ENCODE data around the gene ZNF549.

ZNF549 gene

GRCh38 chr19:57578487-57579205 lies 51.5 kb downstream of the ZNF549 start, which contains the start of gene ZNF416:
ZNF416 (minus strand) TSS chr19:57578911; CDS start chr19:57578704, 207 bp downstream.
- peaks cover 63% of the 10 kb centered on the region for H3K9me3 ChIP-seq (ENCODE audit: insufficient read depth, low read length, severe bottlenecking)

DNA sequence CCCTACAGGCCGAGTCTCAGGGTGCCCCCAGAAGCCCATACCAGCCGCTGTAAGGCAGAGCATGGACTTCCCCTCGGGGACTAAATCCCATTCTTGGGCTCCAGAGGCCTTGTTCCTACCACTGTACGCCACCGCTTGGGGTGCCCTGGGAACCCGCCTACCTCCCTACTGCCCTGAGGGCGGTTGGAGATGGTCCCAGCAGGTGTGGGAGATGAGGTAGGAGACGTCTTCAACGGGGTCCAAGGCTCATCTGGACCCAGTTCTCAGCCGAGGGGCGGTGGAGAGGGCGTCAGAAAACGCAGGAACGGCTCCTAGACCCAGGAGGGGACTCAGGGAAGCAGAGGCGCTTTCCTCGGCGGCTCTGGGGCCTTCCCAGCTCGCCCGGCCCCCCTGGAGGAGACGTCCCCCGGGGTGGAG lies 56.0 kb downstream of the ZNF549 start:
- Histone ChIP-seq H2AFZ (ENCODE audit: low read depth, low read length) (peak overlapping the region; percentile 99), H3K9me3 (ENCODE audit: insufficient read depth, low read length, severe bottlenecking) (peaks cover 54% of the 10 kb centered on the region), H3K4me1 (ENCODE audit: insufficient read depth, low read length) (peaks cover 37% of the 10 kb centered on the region), H3K9ac (ENCODE audit: low read depth, low read length) (peak overlapping the region; percentile 76; the same call in 1 of the 2 replicates), H3K36me3 (ENCODE audit: insufficient read depth, low read length) (peaks cover 45% of the 10 kb centered on the region), H3K79me2 (ENCODE audit: insufficient read depth, low read length) (peaks cover 43% of the 10 kb centered on the region), H3K4me2 (ENCODE audit: insufficient read depth, low read length) (peak overlapping the region; percentile 98), H3K27me3 (ENCODE audit: insufficient read depth, low read length, poor library complexity) (no peaks in the 10 kb centered on the region), H3K4me3 (ENCODE audit: low read depth in 1 of 2, low read length in 2 of 2) (peak overlapping the region in 1 of 2 experiments; percentile 94; a peak in 2 of 4 replicates), H4K20me1 (ENCODE audit: insufficient read depth, low read length) (no peaks in the 10 kb centered on the region), H3K27ac (ENCODE audit: low read length) (no peak overlapping the region)
- no peak for TF ChIP-seq EZH2 (IDR thresholded peaks at IDR 0.05; ENCODE audit: borderline replicate concordance, low read depth, low read length, severe bottlenecking)
- TF ChIP-seq, protein P1, sequence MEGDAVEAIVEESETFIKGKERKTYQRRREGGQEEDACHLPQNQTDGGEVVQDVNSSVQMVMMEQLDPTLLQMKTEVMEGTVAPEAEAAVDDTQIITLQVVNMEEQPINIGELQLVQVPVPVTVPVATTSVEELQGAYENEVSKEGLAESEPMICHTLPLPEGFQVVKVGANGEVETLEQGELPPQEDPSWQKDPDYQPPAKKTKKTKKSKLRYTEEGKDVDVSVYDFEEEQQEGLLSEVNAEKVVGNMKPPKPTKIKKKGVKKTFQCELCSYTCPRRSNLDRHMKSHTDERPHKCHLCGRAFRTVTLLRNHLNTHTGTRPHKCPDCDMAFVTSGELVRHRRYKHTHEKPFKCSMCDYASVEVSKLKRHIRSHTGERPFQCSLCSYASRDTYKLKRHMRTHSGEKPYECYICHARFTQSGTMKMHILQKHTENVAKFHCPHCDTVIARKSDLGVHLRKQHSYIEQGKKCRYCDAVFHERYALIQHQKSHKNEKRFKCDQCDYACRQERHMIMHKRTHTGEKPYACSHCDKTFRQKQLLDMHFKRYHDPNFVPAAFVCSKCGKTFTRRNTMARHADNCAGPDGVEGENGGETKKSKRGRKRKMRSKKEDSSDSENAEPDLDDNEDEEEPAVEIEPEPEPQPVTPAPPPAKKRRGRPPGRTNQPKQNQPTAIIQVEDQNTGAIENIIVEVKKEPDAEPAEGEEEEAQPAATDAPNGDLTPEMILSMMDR (IDR thresholded peaks at IDR 0.05; ENCODE audit: borderline replicate concordance, extremely low read depth, low read length, poor library complexity, severe bottlenecking) = no peak
- no peak for DNase-seq
- ATAC-seq (ENCODE audit: insufficient read depth, low read depth) = no peak

More at GRCh38 chr19:57578487-57579205, 51.5 kb downstream of the ZNF549 start, which contains the start of gene ZNF416:
- H3K9ac ChIP-seq (ENCODE audit: low read depth, low read length) = peak within 1 kb of the TSS; percentile 86
- no peaks in the 10 kb centered on the region for H4K20me1 ChIP-seq (ENCODE audit: insufficient read depth, low read length)
- H3K4me1 ChIP-seq (ENCODE audit: insufficient read depth, low read length) = peaks cover 39% of the 10 kb centered on the region
- no peaks in the 10 kb centered on the region for H3K27me3 ChIP-seq (ENCODE audit: insufficient read depth, low read length, poor library complexity)
- H2AFZ ChIP-seq (ENCODE audit: low read depth, low read length) = peak within 1 kb of the TSS; percentile 87
- ATAC-seq (ENCODE audit: insufficient read depth, low read depth) = peak; percentile 90
- H3K36me3 ChIP-seq (ENCODE audit: insufficient read depth, low read length) = peaks cover 50% of the 10 kb centered on the region
- TF ChIP-seq EZH2 (IDR thresholded peaks at IDR 0.05; ENCODE audit: borderline replicate concordance, low read depth, low read length, severe bottlenecking) = no peak
- TF ChIP-seq, protein P1 (IDR thresholded peaks at IDR 0.05; ENCODE audit: borderline replicate concordance, extremely low read depth, low read length, poor library complexity, severe bottlenecking) = peak; percentile 49
- peaks cover 33% of the 10 kb centered on the region for H3K79me2 ChIP-seq (ENCODE audit: insufficient read depth, low read length)
- peak within 1 kb of the TSS; percentile 83 to 96 for H3K4me3 ChIP-seq (ENCODE audit: low read depth in 1 of 2, low read length in 2 of 2)
- peak; percentile 99 for DNase-seq
- H3K27ac ChIP-seq (ENCODE audit: low read length) = peak within 1 kb of the TSS; percentile 75
- peak within 1 kb of the TSS; percentile 89 for H3K4me2 ChIP-seq (ENCODE audit: insufficient read depth, low read length)

DNA sequence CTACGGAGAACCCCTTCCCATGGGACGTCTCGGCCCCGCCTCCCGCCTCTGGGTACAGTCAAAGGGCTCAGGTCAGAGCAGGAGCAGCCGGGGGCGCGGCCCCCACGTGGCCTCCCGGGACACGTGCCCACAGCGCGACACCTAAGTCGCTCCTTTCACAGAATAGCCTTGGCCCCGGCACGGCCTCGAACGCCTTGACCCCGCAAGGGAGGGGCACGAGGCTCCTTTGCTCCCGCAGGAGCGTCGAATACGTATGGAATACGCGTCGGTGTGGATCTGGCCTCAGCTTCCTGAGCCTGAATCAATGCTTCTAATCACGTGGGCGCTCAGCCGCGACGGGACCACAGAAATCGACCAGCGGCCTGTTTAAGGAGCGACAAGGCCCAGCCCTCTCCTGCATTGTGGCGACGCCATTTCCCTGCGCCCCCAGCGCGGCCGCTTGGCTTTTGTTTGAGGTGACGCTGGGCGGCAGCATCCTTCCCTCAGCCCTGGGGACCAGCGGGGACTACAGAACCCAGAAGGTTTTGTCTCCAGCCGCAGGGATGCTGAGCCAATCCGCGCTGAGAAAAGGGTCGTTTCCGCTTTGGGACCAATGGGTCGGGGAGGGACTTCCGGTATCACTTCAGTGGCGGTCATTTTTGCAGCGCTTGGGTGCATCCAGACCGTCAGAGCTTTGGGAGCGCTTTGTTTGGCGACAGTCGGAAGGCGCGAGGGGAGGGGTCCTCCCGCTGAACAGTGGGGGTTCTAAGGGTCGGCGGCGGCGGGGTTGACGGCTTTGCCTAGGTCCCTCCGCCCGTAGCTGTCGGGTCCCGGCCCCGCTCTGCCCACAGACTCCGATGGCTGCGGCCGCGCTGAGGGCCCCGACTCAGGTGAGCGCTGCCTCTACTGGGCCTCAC lies 56.6 kb downstream of the ZNF549 start, which contains the start of gene ZIK1:
Gene ZIK1, plus strand, starts transcription at position 625 of the 896 bp plus-strand sequence. Its CDS starts 212 bp downstream, at position 837.
- peaks cover 60% of the 10 kb centered on the region for H3K9me3 ChIP-seq (ENCODE audit: insufficient read depth, low read length, severe bottlenecking)
- no peaks in the 10 kb centered on the region for H3K27me3 ChIP-seq (ENCODE audit: insufficient read depth, low read length, poor library complexity)
- H3K36me3 ChIP-seq (ENCODE audit: insufficient read depth, low read length) = peaks cover 46% of the 10 kb centered on the region
- TF ChIP-seq, protein P1 (IDR thresholded peaks at IDR 0.05; ENCODE audit: borderline replicate concordance, extremely low read depth, low read length, poor library complexity, severe bottlenecking) = peak; percentile 47
- no peak for TF ChIP-seq EZH2 (IDR thresholded peaks at IDR 0.05; ENCODE audit: borderline replicate concordance, low read depth, low read length, severe bottlenecking)
- peak within 1 kb of the TSS; percentile 75 to 94 for H3K4me3 ChIP-seq (ENCODE audit: low read depth in 1 of 2, low read length in 2 of 2)
- peaks cover 33% of the 10 kb centered on the region for H3K4me1 ChIP-seq (ENCODE audit: insufficient read depth, low read length)
- peak within 1 kb of the TSS; percentile 76 for H3K9ac ChIP-seq (ENCODE audit: low read depth, low read length)
- H2AFZ ChIP-seq (ENCODE audit: low read depth, low read length) = peak within 1 kb of the TSS; percentile 99
- DNase-seq = peak; percentile 95
- peak within 1 kb of the TSS; percentile 72 for H3K27ac ChIP-seq (ENCODE audit: low read length)
- peak; percentile 91 for ATAC-seq (ENCODE audit: insufficient read depth, low read depth)
- H3K4me2 ChIP-seq (ENCODE audit: insufficient read depth, low read length) = peak within 1 kb of the TSS; percentile 98
- H3K79me2 ChIP-seq (ENCODE audit: insufficient read depth, low read length) = peaks cover 37% of the 10 kb centered on the region
- no peaks in the 10 kb centered on the region for H4K20me1 ChIP-seq (ENCODE audit: insufficient read depth, low read length)
